Measurements from ENCODE around the gene KIRREL1.

KIRREL1 gene

GRCh38 chr1:158099185-158099584, 105.7 kb downstream of the KIRREL1 start:
- no peak overlapping the region for H3K9ac ChIP-seq
- TF ChIP-seq CTCF (IDR thresholded peaks at IDR 0.05): no peak
- H3K9me3 ChIP-seq (ENCODE audit: control insufficient read depth, low read length): no peaks in the 10 kb centered on the region
- no peak overlapping the region for H3K4me3 ChIP-seq (ENCODE audit: low read depth, low read length)
- no peak overlapping the region for H3K27ac ChIP-seq
- no peaks in the 10 kb centered on the region for H3K36me3 ChIP-seq (ENCODE audit: control insufficient read depth, insufficient read depth, low read length)
- no peak overlapping the region for H3K4me2 ChIP-seq (ENCODE audit: low read length)
- H3K79me2 ChIP-seq: no peaks in the 10 kb centered on the region
- H3K27me3 ChIP-seq (ENCODE audit: control insufficient read depth, insufficient read depth, low read length): no peaks in the 10 kb centered on the region
- H2AFZ ChIP-seq: no peak overlapping the region
- no peaks in the 10 kb centered on the region for H3K4me1 ChIP-seq

DNA sequence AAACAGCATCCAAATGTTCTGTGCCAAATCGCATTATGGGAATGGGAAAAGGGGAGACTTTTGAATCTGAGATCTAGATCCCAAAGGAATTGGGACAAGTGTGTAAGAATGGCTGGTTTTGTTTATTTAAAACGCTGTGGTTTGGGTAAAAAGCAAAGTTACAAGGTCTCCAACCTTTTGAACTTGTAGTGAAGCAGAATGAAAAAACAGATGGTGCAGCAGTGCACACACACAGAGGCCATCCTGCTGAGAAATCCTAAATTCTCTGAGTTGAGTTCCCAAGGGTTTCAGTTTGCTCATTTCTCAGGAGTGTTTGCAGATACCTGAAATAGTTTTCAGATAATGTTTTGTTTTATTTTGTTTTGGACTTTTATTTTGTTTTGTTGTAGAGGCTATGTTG, 107.1 kb downstream of the KIRREL1 start:
- H3K4me3 ChIP-seq (ENCODE audit: low read depth, low read length): no peak overlapping the region
- no peaks in the 10 kb centered on the region for H3K9me3 ChIP-seq (ENCODE audit: control insufficient read depth, low read length)
- H3K36me3 ChIP-seq (ENCODE audit: control insufficient read depth, insufficient read depth, low read length): no peaks in the 10 kb centered on the region
- H3K9ac ChIP-seq: no peak overlapping the region
- no peak overlapping the region for H3K4me2 ChIP-seq (ENCODE audit: low read length)
- H3K79me2 ChIP-seq: no peaks in the 10 kb centered on the region
- H3K4me1 ChIP-seq: no peaks in the 10 kb centered on the region
- TF ChIP-seq CTCF (IDR thresholded peaks at IDR 0.05): no peak
- no peaks in the 10 kb centered on the region for H3K27me3 ChIP-seq (ENCODE audit: control insufficient read depth, insufficient read depth, low read length)
- H2AFZ ChIP-seq: no peak overlapping the region
- no peak overlapping the region for H3K27ac ChIP-seq

GRCh38 chr1:158101455-158101854, 108.0 kb downstream of the KIRREL1 start:
- Histone ChIP-seq H3K27me3 (ENCODE audit: control insufficient read depth, insufficient read depth, low read length) (no peaks in the 10 kb centered on the region), H3K9ac (no peak overlapping the region), H3K4me1 (no peaks in the 10 kb centered on the region), H3K36me3 (ENCODE audit: control insufficient read depth, insufficient read depth, low read length) (no peaks in the 10 kb centered on the region), H2AFZ (no peak overlapping the region), H3K4me3 (ENCODE audit: low read depth, low read length) (no peak overlapping the region), H3K79me2 (no peaks in the 10 kb centered on the region), H3K27ac (no peak overlapping the region), H3K4me2 (ENCODE audit: low read length) (no peak overlapping the region), H3K9me3 (ENCODE audit: control insufficient read depth, low read length) (no peaks in the 10 kb centered on the region)
- no peak for TF ChIP-seq CTCF (IDR thresholded peaks at IDR 0.05)

GRCh38 chr1:158101927-158102326, 108.5 kb downstream of the KIRREL1 start:
- no peaks in the 10 kb centered on the region for H3K27me3 ChIP-seq (ENCODE audit: control insufficient read depth, insufficient read depth, low read length)
- H3K9ac ChIP-seq: no peak overlapping the region
- H3K36me3 ChIP-seq (ENCODE audit: control insufficient read depth, insufficient read depth, low read length): no peaks in the 10 kb centered on the region
- H2AFZ ChIP-seq: no peak overlapping the region
- H3K9me3 ChIP-seq (ENCODE audit: control insufficient read depth, low read length): no peaks in the 10 kb centered on the region
- H3K79me2 ChIP-seq: no peaks in the 10 kb centered on the region
- no peak overlapping the region for H3K27ac ChIP-seq
- H3K4me3 ChIP-seq (ENCODE audit: low read depth, low read length): no peak overlapping the region
- no peak for TF ChIP-seq CTCF (IDR thresholded peaks at IDR 0.05)
- no peaks in the 10 kb centered on the region for H3K4me1 ChIP-seq
- H3K4me2 ChIP-seq (ENCODE audit: low read length): no peak overlapping the region

GRCh38 chr1:158102881-158103674, 109.6 kb downstream of the KIRREL1 start:
- H3K27me3 ChIP-seq (ENCODE audit: control insufficient read depth, insufficient read depth, low read length): no peaks in the 10 kb centered on the region

More at GRCh38 chr1:158102881-158103674, 109.6 kb downstream of the KIRREL1 start:
- Histone ChIP-seq H3K4me1 (no peaks in the 10 kb centered on the region), H3K27ac (no peak overlapping the region), H2AFZ (no peak overlapping the region), H3K4me2 (ENCODE audit: low read length) (no peak overlapping the region), H3K9ac (no peak overlapping the region), H3K36me3 (ENCODE audit: control insufficient read depth, insufficient read depth, low read length) (no peaks in the 10 kb centered on the region), H3K79me2 (no peaks in the 10 kb centered on the region), H3K4me3 (ENCODE audit: low read depth, low read length) (no peak overlapping the region), H3K9me3 (ENCODE audit: control insufficient read depth, low read length) (no peaks in the 10 kb centered on the region)
- TF ChIP-seq CTCF (IDR thresholded peaks at IDR 0.05): no peak

Measured in parathyroid adenoma (tissue), 2 donors.